GM06990 (cell line): ENCODE data around the gene CDC7.
A peak's percentile ranks its signal among the peaks of the same experiment; 100 is the strongest.

ENCODE experiments used
- DNase-seq: peaks from one replicate; pipeline ENCODE4 v3.0.0-alpha.2; 2011; ENCODE audit not compliant: insufficient read length; ENCODE audit errors: extremely low read depth
- H3K27me3 ChIP-seq: replicated peaks from 2 replicates; pipeline ENCODE4 v1.6.0; 2011; ENCODE audit warnings: low read length; ENCODE audit not compliant: control insufficient read depth, insufficient read depth
- H3K36me3 ChIP-seq: 2 replicates; pipeline ENCODE4 v1.5.1; 2011; ENCODE audit warnings: low read length; ENCODE audit not compliant: control insufficient read depth, insufficient read depth
- H3K4me3 ChIP-seq: replicated peaks from 2 replicates; pipeline ENCODE4 v1.5.1; 2011; ENCODE audit warnings: low read depth, mild to moderate bottlenecking, control low read depth, low read length
- TF ChIP-seq, protein P1 (sequence below): IDR thresholded peaks from 2 replicates; pipeline ENCODE4 v1.5.1; 2011; ENCODE audit warnings: low read length, control low read depth, mild to moderate bottlenecking, inconsistent platforms; ENCODE audit not compliant: insufficient read depth, poor library complexity, severe bottlenecking

The CDC7 gene

DNA sequence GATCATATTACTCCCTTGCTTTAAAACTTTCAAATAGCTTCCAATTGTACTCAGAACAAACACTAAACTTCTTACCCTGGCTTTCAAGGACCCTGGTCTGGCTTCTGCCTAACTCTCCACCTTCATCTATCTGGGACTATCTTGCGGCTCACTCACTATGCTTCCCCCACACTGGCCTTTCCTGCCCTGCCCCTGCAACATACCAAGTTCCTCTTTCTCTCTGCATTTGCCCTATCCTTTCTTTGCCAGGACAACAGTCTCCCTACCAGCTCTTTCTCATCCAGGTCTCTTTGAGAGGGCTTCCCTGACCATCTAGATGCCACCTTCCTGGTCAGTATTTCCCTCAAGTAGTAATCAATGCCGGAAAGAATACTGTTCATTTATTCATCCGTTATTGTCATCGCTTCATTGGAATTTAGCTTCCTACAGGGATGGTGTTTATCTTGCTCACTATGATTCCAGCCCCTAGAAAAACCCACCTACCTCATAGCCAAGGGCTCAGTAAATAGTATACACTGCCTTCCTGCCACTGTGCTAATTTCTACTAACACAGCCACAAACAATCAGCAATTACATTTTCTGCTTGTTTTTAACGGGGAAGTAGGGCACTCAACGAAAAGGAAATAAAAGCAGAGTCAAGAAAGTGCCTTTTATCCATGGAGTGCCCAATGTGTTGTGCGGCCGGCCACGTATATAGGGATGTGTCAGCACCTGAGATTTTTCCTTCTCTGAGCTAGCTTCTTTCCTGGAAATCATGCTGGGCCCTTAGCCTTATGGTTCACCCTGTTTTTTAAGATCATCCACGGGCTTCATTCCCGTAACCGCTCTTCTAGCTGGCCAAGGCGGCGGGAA lies 521 bp upstream of the CDC7 start:
- DNase-seq: no peak
- TF ChIP-seq, protein P1, sequence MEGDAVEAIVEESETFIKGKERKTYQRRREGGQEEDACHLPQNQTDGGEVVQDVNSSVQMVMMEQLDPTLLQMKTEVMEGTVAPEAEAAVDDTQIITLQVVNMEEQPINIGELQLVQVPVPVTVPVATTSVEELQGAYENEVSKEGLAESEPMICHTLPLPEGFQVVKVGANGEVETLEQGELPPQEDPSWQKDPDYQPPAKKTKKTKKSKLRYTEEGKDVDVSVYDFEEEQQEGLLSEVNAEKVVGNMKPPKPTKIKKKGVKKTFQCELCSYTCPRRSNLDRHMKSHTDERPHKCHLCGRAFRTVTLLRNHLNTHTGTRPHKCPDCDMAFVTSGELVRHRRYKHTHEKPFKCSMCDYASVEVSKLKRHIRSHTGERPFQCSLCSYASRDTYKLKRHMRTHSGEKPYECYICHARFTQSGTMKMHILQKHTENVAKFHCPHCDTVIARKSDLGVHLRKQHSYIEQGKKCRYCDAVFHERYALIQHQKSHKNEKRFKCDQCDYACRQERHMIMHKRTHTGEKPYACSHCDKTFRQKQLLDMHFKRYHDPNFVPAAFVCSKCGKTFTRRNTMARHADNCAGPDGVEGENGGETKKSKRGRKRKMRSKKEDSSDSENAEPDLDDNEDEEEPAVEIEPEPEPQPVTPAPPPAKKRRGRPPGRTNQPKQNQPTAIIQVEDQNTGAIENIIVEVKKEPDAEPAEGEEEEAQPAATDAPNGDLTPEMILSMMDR: no peak
- peak overlapping the region; percentile 87 for H3K4me3 ChIP-seq
- no peaks in the 10 kb centered on the region for H3K27me3 ChIP-seq
- H3K36me3 ChIP-seq: no peaks in the 10 kb centered on the region

GRCh38 chr1:91501523-91501851 lies 836 bp downstream of the CDC7 start:
- DNase-seq: no peak
- TF ChIP-seq, protein P1: no peak

GRCh38 chr1:91501971-91502671 lies 1.5 kb downstream of the CDC7 start:
- DNase-seq: no peak
- peak overlapping the region; percentile 87 for H3K4me3 ChIP-seq
- no peaks in the 10 kb centered on the region for H3K27me3 ChIP-seq
- TF ChIP-seq, protein P1: no peak
- H3K36me3 ChIP-seq: no peaks in the 10 kb centered on the region

More at GRCh38 chr1:91501523-91501851, 836 bp downstream of the CDC7 start:
- Histone ChIP-seq H3K27me3 (no peaks in the 10 kb centered on the region), H3K36me3 (no peaks in the 10 kb centered on the region), H3K4me3 (peak overlapping the region; percentile 87)

DNA sequence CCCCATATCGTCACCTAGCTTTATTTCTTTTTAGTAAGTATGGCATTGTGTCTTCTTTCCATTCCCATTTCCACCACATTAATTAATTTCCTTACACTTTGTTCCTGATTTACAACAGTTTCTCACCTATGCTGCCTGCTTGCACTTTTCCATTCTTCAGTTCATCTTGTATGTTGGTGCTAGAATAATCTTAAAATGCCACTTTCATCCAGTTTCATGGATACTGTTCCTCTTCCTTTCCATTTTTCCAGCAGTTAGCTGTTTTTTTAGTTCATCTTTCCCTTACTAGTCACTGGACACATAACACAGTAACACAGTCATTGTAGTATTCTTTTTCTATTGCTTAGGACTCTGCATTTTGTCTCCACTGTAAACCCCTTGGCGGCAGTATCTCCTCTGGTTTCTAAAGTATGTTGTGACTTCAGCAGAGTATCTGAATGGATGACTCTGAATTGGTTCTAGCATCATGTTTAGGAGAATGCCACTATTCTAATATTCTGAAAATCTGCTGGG lies 2.1 kb downstream of the CDC7 start:
- DNase-seq: no peak
- TF ChIP-seq, protein P1: peak; percentile 22
- H3K4me3 ChIP-seq: peak overlapping the region; percentile 20
- H3K36me3 ChIP-seq: no peaks in the 10 kb centered on the region
- no peaks in the 10 kb centered on the region for H3K27me3 ChIP-seq

GRCh38 chr1:91503332-91503900 lies 2.8 kb downstream of the CDC7 start:
- no peaks in the 10 kb centered on the region for H3K36me3 ChIP-seq
- DNase-seq: no peak
- no peak overlapping the region for H3K4me3 ChIP-seq
- TF ChIP-seq, protein P1: no peak
- no peaks in the 10 kb centered on the region for H3K27me3 ChIP-seq
